PFSK-1 (cell line): ENCODE data around the gene LRRC28.

ENCODE experiments used
- FOXP2 ChIP-seq: optimal IDR thresholded peaks from 2 replicates; pipeline ENCODE3; 2011; ENCODE audit warnings: borderline replicate concordance, control low read depth, inconsistent platforms; ENCODE audit not compliant: insufficient read depth; ENCODE audit errors: extremely low read length, extremely low read depth
- POLR2AphosphoS5 ChIP-seq: IDR thresholded peaks from 2 replicates; pipeline ENCODE4 v1.6.1; 2012; ENCODE audit warnings: low read depth, mild to moderate bottlenecking, control low read depth, low read length, moderate library complexity
- SIN3A ChIP-seq: IDR thresholded peaks from 2 replicates; pipeline ENCODE4 v1.6.1; 2012; ENCODE audit warnings: mild to moderate bottlenecking, low read length, moderate library complexity, borderline replicate concordance; ENCODE audit not compliant: insufficient read depth
- TAF1 ChIP-seq: IDR thresholded peaks from 2 replicates; pipeline ENCODE4 v1.6.1; 2012; ENCODE audit warnings: low read length, control low read depth, borderline replicate concordance; ENCODE audit not compliant: insufficient read depth
- TF ChIP-seq, protein P1 (sequence below), 2 experiments: IDR thresholded peaks; 2 replicates each; pipeline versions ENCODE4 v1.6.1 to v1.8.0; 2011 to 2012; ENCODE audit warnings: low read depth in 2 of 2, low read length in 2 of 2, control low read depth in 1 of 2, inconsistent platforms in 1 of 2, mild to moderate bottlenecking in 1 of 2, moderate library complexity in 1 of 2; ENCODE audit not compliant: insufficient read depth in 1 of 2

LRRC28 gene

GRCh38 chr15:99268431-99268830 is 17.1 kb downstream of the LRRC28 start:
- TF ChIP-seq TAF1 (no peak), SIN3A (no peak), POLR2AphosphoS5 (no peak), FOXP2 (no peak)
- TF ChIP-seq, protein P1, sequence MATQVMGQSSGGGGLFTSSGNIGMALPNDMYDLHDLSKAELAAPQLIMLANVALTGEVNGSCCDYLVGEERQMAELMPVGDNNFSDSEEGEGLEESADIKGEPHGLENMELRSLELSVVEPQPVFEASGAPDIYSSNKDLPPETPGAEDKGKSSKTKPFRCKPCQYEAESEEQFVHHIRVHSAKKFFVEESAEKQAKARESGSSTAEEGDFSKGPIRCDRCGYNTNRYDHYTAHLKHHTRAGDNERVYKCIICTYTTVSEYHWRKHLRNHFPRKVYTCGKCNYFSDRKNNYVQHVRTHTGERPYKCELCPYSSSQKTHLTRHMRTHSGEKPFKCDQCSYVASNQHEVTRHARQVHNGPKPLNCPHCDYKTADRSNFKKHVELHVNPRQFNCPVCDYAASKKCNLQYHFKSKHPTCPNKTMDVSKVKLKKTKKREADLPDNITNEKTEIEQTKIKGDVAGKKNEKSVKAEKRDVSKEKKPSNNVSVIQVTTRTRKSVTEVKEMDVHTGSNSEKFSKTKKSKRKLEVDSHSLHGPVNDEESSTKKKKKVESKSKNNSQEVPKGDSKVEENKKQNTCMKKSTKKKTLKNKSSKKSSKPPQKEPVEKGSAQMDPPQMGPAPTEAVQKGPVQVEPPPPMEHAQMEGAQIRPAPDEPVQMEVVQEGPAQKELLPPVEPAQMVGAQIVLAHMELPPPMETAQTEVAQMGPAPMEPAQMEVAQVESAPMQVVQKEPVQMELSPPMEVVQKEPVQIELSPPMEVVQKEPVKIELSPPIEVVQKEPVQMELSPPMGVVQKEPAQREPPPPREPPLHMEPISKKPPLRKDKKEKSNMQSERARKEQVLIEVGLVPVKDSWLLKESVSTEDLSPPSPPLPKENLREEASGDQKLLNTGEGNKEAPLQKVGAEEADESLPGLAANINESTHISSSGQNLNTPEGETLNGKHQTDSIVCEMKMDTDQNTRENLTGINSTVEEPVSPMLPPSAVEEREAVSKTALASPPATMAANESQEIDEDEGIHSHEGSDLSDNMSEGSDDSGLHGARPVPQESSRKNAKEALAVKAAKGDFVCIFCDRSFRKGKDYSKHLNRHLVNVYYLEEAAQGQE (IDR thresholded peaks at IDR 0.05; ENCODE audit: insufficient read depth in 1 of 2, low read depth in 2 of 2, low read length in 2 of 2): no peak

DNA sequence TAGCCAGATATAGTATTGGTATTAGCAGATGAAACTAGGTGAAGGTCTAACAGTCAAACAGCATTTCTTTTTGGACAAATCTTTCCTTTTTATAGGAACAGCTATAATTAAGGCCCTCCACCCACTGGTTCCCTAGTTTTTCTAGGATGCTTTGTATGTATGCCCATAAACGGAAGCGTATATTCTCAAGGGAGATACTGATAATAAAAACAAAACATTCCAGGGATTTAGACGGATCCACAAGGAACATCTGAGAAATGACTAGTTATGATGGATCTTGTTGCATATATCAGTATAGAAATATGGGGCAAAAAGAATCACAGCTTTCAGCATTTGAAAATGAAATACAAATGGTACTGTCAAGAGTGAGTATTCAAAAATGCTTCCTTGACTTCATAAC is 22.5 kb downstream of the LRRC28 start:
- TF ChIP-seq TAF1 (no peak), SIN3A (no peak), POLR2AphosphoS5 (no peak), FOXP2 (no peak)
- TF ChIP-seq, protein P1 (IDR thresholded peaks at IDR 0.05; ENCODE audit: insufficient read depth in 1 of 2, low read depth in 2 of 2, low read length in 2 of 2): no peak

DNA sequence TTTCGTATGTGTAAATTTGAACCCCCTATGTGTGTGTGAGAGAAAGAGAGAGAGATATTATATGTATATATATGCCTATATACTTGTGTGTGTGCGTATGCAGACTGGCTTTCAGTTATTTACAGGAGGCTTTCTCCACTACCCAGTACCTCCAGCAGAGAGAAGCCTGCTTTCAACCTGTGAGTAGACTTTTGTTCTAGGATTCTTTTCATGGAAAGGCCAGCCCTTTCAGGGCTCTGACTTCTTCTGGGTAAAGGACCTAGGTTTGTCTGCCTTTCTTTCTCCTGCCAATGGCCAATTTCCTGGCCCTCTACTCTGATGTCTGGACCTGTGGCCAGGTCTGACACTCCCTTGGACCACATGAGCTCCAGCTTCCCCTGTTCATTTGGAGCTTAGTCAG is 23.8 kb downstream of the LRRC28 start:
- TF ChIP-seq, protein P1 (IDR thresholded peaks at IDR 0.05; ENCODE audit: insufficient read depth in 1 of 2, low read depth in 2 of 2, low read length in 2 of 2): no peak
- TF ChIP-seq SIN3A (no peak), FOXP2 (no peak), POLR2AphosphoS5 (no peak), TAF1 (no peak)

DNA sequence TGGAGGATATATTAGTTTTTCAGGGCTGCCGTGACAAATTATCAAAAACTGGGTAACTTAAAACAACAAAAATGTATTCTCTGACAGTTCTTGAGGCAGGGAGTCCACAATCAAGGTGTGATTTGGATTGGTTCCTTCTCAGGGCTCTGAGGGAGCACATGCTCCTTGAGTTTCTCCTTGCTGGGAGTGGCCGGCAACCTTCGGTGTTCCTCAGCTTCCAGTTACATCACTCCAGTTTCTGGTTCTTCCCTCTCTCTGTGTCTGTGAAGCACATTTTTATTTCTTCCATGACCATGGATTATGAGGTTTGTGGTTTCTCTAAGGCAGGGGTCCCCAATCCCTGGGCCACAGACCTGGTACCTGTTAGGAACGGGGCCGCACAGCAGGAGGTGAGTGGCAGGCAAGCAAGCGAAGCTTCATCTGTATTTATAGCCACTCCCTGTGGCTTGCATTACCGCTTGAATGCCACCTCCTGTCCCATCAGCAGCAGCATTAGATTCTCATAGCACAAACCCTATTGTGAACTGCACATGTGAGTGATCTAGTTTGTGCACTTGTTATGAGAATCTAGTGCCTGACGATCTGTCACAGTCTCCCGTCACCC is 24.3 kb downstream of the LRRC28 start:
- TF ChIP-seq TAF1: no peak

GRCh38 chr15:99279290-99279689 is 28.0 kb downstream of the LRRC28 start:
- TF ChIP-seq POLR2AphosphoS5: no peak
- TF ChIP-seq FOXP2: no peak
- TF ChIP-seq, protein P1 (IDR thresholded peaks at IDR 0.05; ENCODE audit: insufficient read depth in 1 of 2, low read depth in 2 of 2, low read length in 2 of 2): no peak
- no peak for TF ChIP-seq TAF1
- no peak for TF ChIP-seq SIN3A
